A549 treated with RU486 at 1 μM for 4 hours (cell line): Measurements from ENCODE around the gene RAB38. TPM values are rescaled to one million over a fixed set of nuclear protein-coding genes. Genes with fewer than 3 reads are reported as not detected.

Experiments
- total RNA-seq: library from RNA; stranded (reverse); fragments of 200-300 nt; extraction: Qiagen RNA extraction; gene quantifications from 5 replicates; pipeline ENCODE4 v1.2.3, GENCODE V29; 2022; ENCODE audit warnings: low read depth

Gene RAB38
- total RNA-seq, result 0.80 to 1.6 TPM (median 0.98 TPM) in 5 replicates

GRCh38 chr11:88174709-88175568 lies at the start of gene RAB38:
RAB38 (minus strand) TSS chr11:88175443; CDS start chr11:88175384, 59 bp downstream.

Other genes starting within 250 kb of the RAB38 start
- 66.4 to 80.1 TPM (median 73.6 TPM) in 5 replicates for gene CTSC, start 162.3 kb upstream of the RAB38 start, total RNA-seq